ENCODE results near the gene MYOCD. TPM values are rescaled to one million over a fixed set of nuclear protein-coding genes. Genes with fewer than 3 reads are reported as not detected.

MYOCD gene
- 0.78 to 1.2 TPM (median 0.85 TPM) in 3 replicates for total RNA-seq (2021)
- Bru-seq, nascent RNA: percentile 30 among the genes with signal in this experiment
- long read RNA-seq, experiment 1, partial matches to known transcripts: 1 of 4 reads
- long read RNA-seq, experiment 1, other reads (novel, unspliced or antisense): 3 of 4 reads
- long read RNA-seq, experiment 2, partial matches to known transcripts: 0 of 1 reads
- long read RNA-seq, experiment 2, other reads (novel, unspliced or antisense): 1 of 1 reads
- long read RNA-seq, experiment 3: 0 reads

DNA sequence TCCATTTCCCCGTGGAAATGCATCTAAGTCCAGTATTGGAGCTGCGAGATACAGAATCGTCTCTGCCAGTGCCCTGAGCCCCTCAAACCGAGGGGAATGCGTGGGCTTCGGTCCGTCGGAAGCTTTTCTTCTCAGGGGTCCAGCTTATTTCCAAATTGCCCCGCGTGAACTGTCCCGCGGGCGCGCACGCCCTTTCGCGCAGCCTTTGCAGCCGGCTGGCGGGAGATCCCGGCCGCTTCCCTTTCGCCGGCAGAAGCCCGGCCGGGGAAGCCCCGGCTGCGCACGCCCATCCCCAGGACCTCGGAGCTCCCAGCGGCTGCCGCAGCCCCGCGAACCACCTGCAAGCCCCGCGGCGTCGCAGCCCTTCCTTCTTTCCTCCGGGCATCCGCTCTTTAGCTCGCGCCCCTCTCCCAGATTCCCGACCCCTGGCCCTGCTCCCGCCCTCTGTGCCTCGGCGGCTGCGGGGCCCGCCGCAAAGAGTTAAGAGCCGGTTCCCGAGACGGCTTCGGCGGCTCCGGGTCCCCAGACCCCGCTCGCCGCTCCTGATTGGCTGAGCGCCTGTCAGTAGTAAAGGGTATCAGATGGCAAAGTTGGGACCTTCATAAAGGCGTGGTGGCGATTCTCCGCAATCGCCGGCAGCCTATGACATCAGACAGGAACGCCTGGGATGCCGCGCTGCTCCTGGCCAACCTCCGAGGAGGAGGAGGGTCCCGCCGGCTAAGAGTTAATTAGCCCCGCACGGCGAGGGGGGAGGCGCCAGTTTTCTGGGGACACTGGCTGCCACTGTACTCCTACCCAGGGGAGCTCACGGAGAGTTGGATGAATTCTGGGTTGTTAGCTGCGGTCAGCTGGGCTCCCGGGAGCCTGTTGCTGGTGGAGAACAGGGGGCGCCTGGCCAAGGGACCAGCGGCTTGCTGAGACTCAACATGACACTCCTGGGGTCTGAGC, at the start of gene MYOCD:
Gene MYOCD, plus strand, starts transcription at position 628 of the 948 bp plus-strand sequence. Its CDS starts 299 bp downstream, at position 927.
- CTCF ChIA-PET: interaction anchor here (0.5 to 6.5 kb wide), 14 partner anchors 11 to 448 kb away, joined by 3 to 75 read pairs (median 7); no protein-coding TSS in a partner anchor
- Mint-ChIP-seq H3K4me1 (peaks cover 10% of the 10 kb centered on the region; the same call in 1 of the 2 replicates), H3K4me3 (peak within 1 kb of the TSS; percentile 81), H3K9me3 (no peaks in the 10 kb centered on the region), H3K27ac (no peak within 1 kb of the TSS), H3K27me3 (ENCODE audit: low read depth) (peaks cover 39% of the 10 kb centered on the region), H3K36me3 (no peaks in the 10 kb centered on the region)
- DNase-seq (ENCODE audit: low spot score) (peak; percentile 82), ATAC-seq (peak; percentile 90)
- POLR2A ChIA-PET: interaction anchor here (1.3 to 1.7 kb wide), 2 partner anchors 120 to 323 kb away, joined by 3 to 7 read pairs; no protein-coding TSS in a partner anchor
- TF ChIP-seq NFYB (CRISPR knock-in tag; conservative IDR thresholded peaks at IDR 0.05; ENCODE audit: low read depth) (peak; percentile 37; the same call in 1 of the 2 replicates), ZBTB43 (CRISPR knock-in tag; IDR thresholded peaks at IDR 0.05) (0 out of 2 replicates have a peak, but pooled peaks have one; percentile 25), JAZF1 (CRISPR knock-in tag; IDR thresholded peaks at IDR 0.05) (no peak), FOXP1 (CRISPR knock-in tag; IDR thresholded peaks at IDR 0.05; ENCODE audit: borderline replicate concordance) (0 out of 2 replicates have a peak, but pooled peaks have one; percentile 43), ATF1 (CRISPR knock-in tag; IDR thresholded peaks at IDR 0.05) (no peak), ZNF317 (CRISPR knock-in tag; IDR thresholded peaks at IDR 0.05; ENCODE audit: borderline replicate concordance, low read depth) (peak; percentile 39; the same call in 1 of the 2 replicates), SMAD3 (CRISPR knock-in tag; IDR thresholded peaks at IDR 0.05; ENCODE audit: borderline replicate concordance) (no peak), MAX (CRISPR knock-in tag; IDR thresholded peaks at IDR 0.05) (peak; percentile 55), ARID4B (CRISPR knock-in tag; IDR thresholded peaks at IDR 0.05; ENCODE audit: borderline replicate concordance) (peak; percentile 38; the same call in 1 of the 2 replicates), HMGXB4 (CRISPR knock-in tag; IDR thresholded peaks at IDR 0.05) (peak; percentile 83; the same call in 1 of the 2 replicates), ETV6 (CRISPR knock-in tag; IDR thresholded peaks at IDR 0.05) (no peak), NR3C1 (CRISPR knock-in tag; conservative IDR thresholded peaks at IDR 0.05; ENCODE audit: low read depth) (no peak), TEAD1 (CRISPR knock-in tag; IDR thresholded peaks at IDR 0.05) (0 out of 2 replicates have a peak, but pooled peaks have one; percentile 27), MYBL2 (CRISPR knock-in tag; IDR thresholded peaks at IDR 0.05) (no peak), MXD4 (CRISPR knock-in tag; IDR thresholded peaks at IDR 0.05; ENCODE audit: borderline replicate concordance) (no peak), GTF2I (CRISPR knock-in tag; conservative IDR thresholded peaks at IDR 0.05) (peak; percentile 79), RORB (CRISPR knock-in tag; IDR thresholded peaks at IDR 0.05) (no peak)
- TF ChIP-seq, protein P1, sequence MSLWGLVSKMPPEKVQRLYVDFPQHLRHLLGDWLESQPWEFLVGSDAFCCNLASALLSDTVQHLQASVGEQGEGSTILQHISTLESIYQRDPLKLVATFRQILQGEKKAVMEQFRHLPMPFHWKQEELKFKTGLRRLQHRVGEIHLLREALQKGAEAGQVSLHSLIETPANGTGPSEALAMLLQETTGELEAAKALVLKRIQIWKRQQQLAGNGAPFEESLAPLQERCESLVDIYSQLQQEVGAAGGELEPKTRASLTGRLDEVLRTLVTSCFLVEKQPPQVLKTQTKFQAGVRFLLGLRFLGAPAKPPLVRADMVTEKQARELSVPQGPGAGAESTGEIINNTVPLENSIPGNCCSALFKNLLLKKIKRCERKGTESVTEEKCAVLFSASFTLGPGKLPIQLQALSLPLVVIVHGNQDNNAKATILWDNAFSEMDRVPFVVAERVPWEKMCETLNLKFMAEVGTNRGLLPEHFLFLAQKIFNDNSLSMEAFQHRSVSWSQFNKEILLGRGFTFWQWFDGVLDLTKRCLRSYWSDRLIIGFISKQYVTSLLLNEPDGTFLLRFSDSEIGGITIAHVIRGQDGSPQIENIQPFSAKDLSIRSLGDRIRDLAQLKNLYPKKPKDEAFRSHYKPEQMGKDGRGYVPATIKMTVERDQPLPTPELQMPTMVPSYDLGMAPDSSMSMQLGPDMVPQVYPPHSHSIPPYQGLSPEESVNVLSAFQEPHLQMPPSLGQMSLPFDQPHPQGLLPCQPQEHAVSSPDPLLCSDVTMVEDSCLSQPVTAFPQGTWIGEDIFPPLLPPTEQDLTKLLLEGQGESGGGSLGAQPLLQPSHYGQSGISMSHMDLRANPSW (CRISPR knock-in tag; conservative IDR thresholded peaks at IDR 0.05; ENCODE audit: low read depth): no peak
- TF ChIP-seq, protein P2, sequence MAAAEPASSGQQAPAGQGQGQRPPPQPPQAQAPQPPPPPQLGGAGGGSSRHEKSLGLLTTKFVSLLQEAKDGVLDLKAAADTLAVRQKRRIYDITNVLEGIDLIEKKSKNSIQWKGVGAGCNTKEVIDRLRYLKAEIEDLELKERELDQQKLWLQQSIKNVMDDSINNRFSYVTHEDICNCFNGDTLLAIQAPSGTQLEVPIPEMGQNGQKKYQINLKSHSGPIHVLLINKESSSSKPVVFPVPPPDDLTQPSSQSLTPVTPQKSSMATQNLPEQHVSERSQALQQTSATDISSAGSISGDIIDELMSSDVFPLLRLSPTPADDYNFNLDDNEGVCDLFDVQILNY (CRISPR knock-in tag; IDR thresholded peaks at IDR 0.05): peak; percentile 75
